Measurements from ENCODE around the gene DUSP2. TPM values are rescaled to one million over a fixed set of nuclear protein-coding genes. Genes with fewer than 3 reads are reported as not detected.

The DUSP2 gene
- total RNA-seq, 2 experiments from 2014 or later: 311 to 313 TPM

GRCh38 chr2:96139181-96139758, 6.0 kb downstream of the DUSP2 start:
- intact Hi-C loops (cut with micrococcal nuclease): loop anchor here (1.0 to 5.0 kb wide), 2 partner anchors 35 to 123 kb away; no protein-coding TSS in a partner anchor
- H3K27ac Mint-ChIP-seq: peak overlapping the region; percentile 55
- H3K9me3 Mint-ChIP-seq: no peaks in the 10 kb centered on the region
- peak overlapping the region; percentile 7 for H3K4me3 Mint-ChIP-seq
- POLR2A ChIA-PET: interaction anchor here (0.8 to 14.8 kb wide), 8 partner anchors 8 to 69 kb away, joined by 3 to 690 read pairs (median 6); partner anchors contain the start of gene STARD7
- H3K27me3 Mint-ChIP-seq: no peaks in the 10 kb centered on the region
- peaks cover 29% of the 10 kb centered on the region for H3K36me3 Mint-ChIP-seq (ENCODE audit: low read depth)
- no peak for TF ChIP-seq CTCF (IDR thresholded peaks at IDR 0.05)
- H3K4me1 Mint-ChIP-seq (ENCODE audit: low read depth): peaks cover 29% of the 10 kb centered on the region
- ATAC-seq (no peak), DNase-seq (no peak)
- CTCF ChIA-PET: interaction anchor here (0.8 to 14.1 kb wide), 26 partner anchors 8 to 146 kb away, joined by 3 to 540 read pairs (median 5); partner anchors contain the start of genes ADRA2B and CIAO1

GRCh38 chr2:96138179-96139145, 6.8 kb downstream of the DUSP2 start, which contains the start of gene ASTL:
ASTL (minus strand) TSS chr2:96138502; CDS start chr2:96138436, 66 bp downstream.
- POLR2A ChIA-PET: interaction anchor here (0.8 to 14.8 kb wide), 11 partner anchors 9 to 188 kb away, joined by 3 to 690 read pairs (median 4); partner anchors contain the start of gene STARD7
- peak within 1 kb of the TSS; percentile 55 for H3K27ac Mint-ChIP-seq
- peaks cover 21% of the 10 kb centered on the region for H3K36me3 Mint-ChIP-seq (ENCODE audit: low read depth)
- H3K27me3 Mint-ChIP-seq: no peaks in the 10 kb centered on the region
- DNase-seq (peak; percentile 80), ATAC-seq (peak; percentile 48)
- peaks cover 29% of the 10 kb centered on the region for H3K4me1 Mint-ChIP-seq (ENCODE audit: low read depth)
- peak within 1 kb of the TSS; percentile 7 for H3K4me3 Mint-ChIP-seq
- peak; percentile 71 for TF ChIP-seq CTCF (IDR thresholded peaks at IDR 0.05)
- CTCF ChIA-PET: interaction anchor here (0.7 to 14.1 kb wide), 31 partner anchors 8 to 146 kb away, joined by 3 to 540 read pairs (median 5); partner anchors contain the start of genes ADRA2B and CIAO1
- no peaks in the 10 kb centered on the region for H3K9me3 Mint-ChIP-seq
- intact Hi-C loops (cut with micrococcal nuclease): loop anchor here (1.0 to 5.0 kb wide), 2 partner anchors 36 to 124 kb away; no protein-coding TSS in a partner anchor

GRCh38 chr2:96137321-96138178, 7.7 kb downstream of the DUSP2 start:
- POLR2A ChIA-PET: interaction anchor here (0.6 to 14.8 kb wide), 11 partner anchors 8 to 188 kb away, joined by 3 to 690 read pairs (median 5); partner anchors contain the start of gene DUSP2
- CTCF ChIA-PET: interaction anchor here (0.8 to 14.1 kb wide), 14 partner anchors 10 to 145 kb away, joined by 3 to 540 read pairs (median 4); partner anchors contain the start of gene ADRA2B
- H3K36me3 Mint-ChIP-seq (ENCODE audit: low read depth): peaks cover 12% of the 10 kb centered on the region
- no peak for DNase-seq
- intact Hi-C loops (cut with micrococcal nuclease): loop anchor here (5.0 kb wide), 1 partner anchor 125 kb away; no protein-coding TSS in a partner anchor
- H3K4me1 Mint-ChIP-seq (ENCODE audit: low read depth): peaks cover 27% of the 10 kb centered on the region
- no peak for ATAC-seq
- H3K9me3 Mint-ChIP-seq: no peaks in the 10 kb centered on the region
- no peak overlapping the region for H3K27ac Mint-ChIP-seq
- H3K27me3 Mint-ChIP-seq: no peaks in the 10 kb centered on the region
- no peak for TF ChIP-seq CTCF (IDR thresholded peaks at IDR 0.05)
- no peak overlapping the region for H3K4me3 Mint-ChIP-seq

- intact Hi-C loops (cut with micrococcal nuclease): loop anchor here (5.0 kb wide), 1 partner anchor 126 kb away; no protein-coding TSS in a partner anchor
- no peaks in the 10 kb centered on the region for H3K27me3 Mint-ChIP-seq
- H3K36me3 Mint-ChIP-seq (ENCODE audit: low read depth): peaks cover 8% of the 10 kb centered on the region
- H3K9me3 Mint-ChIP-seq: no peaks in the 10 kb centered on the region
- H3K4me1 Mint-ChIP-seq (ENCODE audit: low read depth): peaks cover 28% of the 10 kb centered on the region
- ChIA-PET POLR2A (interaction anchor here (1.1 to 14.8 kb wide), 6 partner anchors 9 to 73 kb away, joined by 3 to 690 read pairs (median 8); partner anchors contain the start of genes DUSP2 and STARD7), CTCF (interaction anchor here (1.1 to 14.1 kb wide), 5 partner anchors 19 to 128 kb away, joined by 3 to 540 read pairs (median 14); partner anchors contain the start of gene ADRA2B)
- DNase-seq (no peak), ATAC-seq (no peak)
- H3K27ac Mint-ChIP-seq: no peak overlapping the region
- no peak for TF ChIP-seq CTCF (IDR thresholded peaks at IDR 0.05)
- H3K4me3 Mint-ChIP-seq: no peak overlapping the region
These were observed 9.0 kb downstream of the DUSP2 start for GRCh38 chr2:96136129-96136720.

Data from activated CD8-positive, alpha-beta T cell treated with anti-CD3 and anti-CD28 coated beads for 36 hours (primary cell).